Chondrocyte (in vitro differentiated cells): Measurements from ENCODE around the gene WNK2. TPM values are rescaled to one million over a fixed set of nuclear protein-coding genes. Genes with fewer than 3 reads are reported as not detected.

ENCODE experiments used
- DNase-seq: peaks from one replicate; pipeline ENCODE4 v3.0.0; 2021; ENCODE audit warnings: mixed read lengths, low spot score
- H3K27ac Mint-ChIP-seq: one replicate; pipeline ENCODE4 v1.8.0; 2021; ENCODE audit warnings: mild to moderate bottlenecking, moderate library complexity, mixed read lengths; ENCODE audit not compliant: unreplicated experiment
- H3K27me3 Mint-ChIP-seq: 2 replicates; pipeline ENCODE4 v1.8.0; 2021; ENCODE audit warnings: low read depth, mixed read lengths
- H3K36me3 Mint-ChIP-seq: 2 replicates; pipeline ENCODE4 v1.8.0; 2021; ENCODE audit warnings: low read depth, mixed read lengths
- H3K4me1 Mint-ChIP-seq: 2 replicates; pipeline ENCODE4 v1.8.0; 2021; ENCODE audit warnings: low read depth, mild to moderate bottlenecking, mixed read lengths
- H3K4me3 Mint-ChIP-seq: one replicate; pipeline ENCODE4 v1.8.0; 2021; ENCODE audit warnings: mild to moderate bottlenecking, moderate library complexity, mixed read lengths; ENCODE audit not compliant: unreplicated experiment
- H3K9me3 Mint-ChIP-seq: 2 replicates; pipeline ENCODE4 v1.8.0; 2021; ENCODE audit warnings: low read depth, mixed read lengths
- CTCF ChIP-seq: fragments of 200-600 bp; sonication (generic); IDR thresholded peaks from 2 replicates; pipeline ENCODE4 v1.5.0; 2021; ENCODE audit warnings: antibody characterized with exemption, mild to moderate bottlenecking, moderate library complexity
- total RNA-seq: library from RNA; stranded (reverse); gene quantifications from 3 replicates; pipeline ENCODE4 v1.2.1, GENCODE V29; 2021

The WNK2 gene
- total RNA-seq, 1 donor from 2014 or later, result 2.3 TPM

- Mint-ChIP-seq H3K36me3 (peaks cover 8% of the 10 kb centered on the region), H3K9me3 (peaks cover 10% of the 10 kb centered on the region), H3K4me1 (no peaks in the 10 kb centered on the region), H3K4me3 (no peak overlapping the region), H3K27ac (no peak overlapping the region), H3K27me3 (peaks cover 54% of the 10 kb centered on the region)
- no peak for DNase-seq
- TF ChIP-seq CTCF, result no peak
Measured at GRCh38 chr9:93286252-93287188, 102.6 kb downstream of the WNK2 start.

GRCh38 chr9:93287189-93287552 lies 103.2 kb downstream of the WNK2 start:
- DNase-seq, result no peak

GRCh38 chr9:93287593-93287992 lies 103.7 kb downstream of the WNK2 start:
- peaks cover 8% of the 10 kb centered on the region for H3K36me3 Mint-ChIP-seq
- no peak overlapping the region for H3K4me3 Mint-ChIP-seq
- H3K27ac Mint-ChIP-seq, result no peak overlapping the region
- no peak for DNase-seq
- H3K4me1 Mint-ChIP-seq, result no peaks in the 10 kb centered on the region
- peaks cover 10% of the 10 kb centered on the region for H3K9me3 Mint-ChIP-seq
- H3K27me3 Mint-ChIP-seq, result peaks cover 45% of the 10 kb centered on the region
- TF ChIP-seq CTCF, result no peak

More at GRCh38 chr9:93287189-93287552, 103.2 kb downstream of the WNK2 start:
- H3K4me3 Mint-ChIP-seq, result no peak overlapping the region
- no peak overlapping the region for H3K27ac Mint-ChIP-seq
- TF ChIP-seq CTCF, result no peak
- H3K4me1 Mint-ChIP-seq, result no peaks in the 10 kb centered on the region
- peaks cover 8% of the 10 kb centered on the region for H3K36me3 Mint-ChIP-seq
- H3K27me3 Mint-ChIP-seq, result peaks cover 48% of the 10 kb centered on the region
- H3K9me3 Mint-ChIP-seq, result peaks cover 10% of the 10 kb centered on the region

- peaks cover 10% of the 10 kb centered on the region for H3K9me3 Mint-ChIP-seq
- TF ChIP-seq CTCF, result no peak
- no peak overlapping the region for H3K27ac Mint-ChIP-seq
- peaks cover 8% of the 10 kb centered on the region for H3K36me3 Mint-ChIP-seq
- H3K4me1 Mint-ChIP-seq, result no peaks in the 10 kb centered on the region
- no peak for DNase-seq
- peaks cover 41% of the 10 kb centered on the region for H3K27me3 Mint-ChIP-seq
- H3K4me3 Mint-ChIP-seq, result no peak overlapping the region
Measured at GRCh38 chr9:93288341-93288740, 104.4 kb downstream of the WNK2 start.

GRCh38 chr9:93288891-93289883 lies 105.2 kb downstream of the WNK2 start:
- no peak overlapping the region for H3K4me3 Mint-ChIP-seq
- no peak for DNase-seq
- peaks cover 40% of the 10 kb centered on the region for H3K27me3 Mint-ChIP-seq
- H3K27ac Mint-ChIP-seq, result no peak overlapping the region
- peaks cover 1% of the 10 kb centered on the region for H3K36me3 Mint-ChIP-seq
- TF ChIP-seq CTCF, result no peak
- peaks cover 3% of the 10 kb centered on the region for H3K9me3 Mint-ChIP-seq
- H3K4me1 Mint-ChIP-seq, result no peaks in the 10 kb centered on the region
